HL-60 (cell line): Measurements from ENCODE around the gene DOCK2.

ENCODE experiments used
- CTCF ChIP-seq: IDR thresholded peaks from one replicate; pipeline ENCODE4 v1.5.1; 2011; ENCODE audit warnings: low read length, control low read depth, inconsistent platforms; ENCODE audit not compliant: insufficient read depth
- SPI1 ChIP-seq: IDR thresholded peaks from 2 replicates; pipeline ENCODE4 v1.6.1; 2012; ENCODE audit warnings: low read depth, mild to moderate bottlenecking, borderline replicate concordance

- TF ChIP-seq CTCF: no peak
- no peak for TF ChIP-seq SPI1
Observed at GRCh38 chr5:170108266-170108785, 471.3 kb downstream of the DOCK2 start.
